CD4-positive, alpha-beta T cell treated with Interleukin-17A for 1 hour (primary cell): ENCODE measurements around the gene TGFBR3.

Experiments used
- DNase-seq: peaks from one replicate; pipeline ENCODE4 v3.0.0-alpha.2; 2020

Gene TGFBR3

GRCh38 chr1:91885716-91886506 is at the start of gene TGFBR3:
Gene TGFBR3 (minus strand): TSS chr1:91886151. CDS start chr1:91861531, 24,620 bp downstream.
- DNase-seq = peak; percentile 83

GRCh38 chr1:91929250-91929649 is 43.3 kb upstream of the TGFBR3 start:
- DNase-seq = no peak

GRCh38 chr1:91928026-91928425 is 42.1 kb upstream of the TGFBR3 start:
- DNase-seq = no peak

GRCh38 chr1:91925644-91926435 is 39.9 kb upstream of the TGFBR3 start:
- no peak for DNase-seq

GRCh38 chr1:91924146-91924545 is 38.2 kb upstream of the TGFBR3 start:
- DNase-seq = no peak

- DNase-seq = no peak
These were observed 34.0 kb upstream of the TGFBR3 start for GRCh38 chr1:91919962-91920361.

GRCh38 chr1:91916811-91917460 is 31.0 kb upstream of the TGFBR3 start:
- no peak for DNase-seq

GRCh38 chr1:91916046-91916445 is 30.1 kb upstream of the TGFBR3 start:
- no peak for DNase-seq

- no peak for DNase-seq
These were observed 27.1 kb upstream of the TGFBR3 start for GRCh38 chr1:91913018-91913417.

GRCh38 chr1:91912266-91912665 is 26.3 kb upstream of the TGFBR3 start:
- no peak for DNase-seq

- no peak for DNase-seq
These were observed 15.3 kb upstream of the TGFBR3 start for GRCh38 chr1:91901231-91901630.

GRCh38 chr1:91900562-91900961 is 14.6 kb upstream of the TGFBR3 start:
- DNase-seq = no peak

GRCh38 chr1:91897016-91897415 is 11.1 kb upstream of the TGFBR3 start:
- no peak for DNase-seq

GRCh38 chr1:91895832-91896556 is 10.0 kb upstream of the TGFBR3 start:
- DNase-seq = no peak

- DNase-seq = no peak
These were observed 8.2 kb upstream of the TGFBR3 start for GRCh38 chr1:91894036-91894761.

GRCh38 chr1:91891969-91892368 is 6.0 kb upstream of the TGFBR3 start:
- DNase-seq = peak; percentile 15

GRCh38 chr1:91891454-91891853 is 5.5 kb upstream of the TGFBR3 start:
- DNase-seq = no peak

GRCh38 chr1:91889717-91890459 is 3.9 kb upstream of the TGFBR3 start:
- DNase-seq = peak; percentile 42

GRCh38 chr1:91885213-91885715 is 687 bp downstream of the TGFBR3 start:
- peak; percentile 35 for DNase-seq

- DNase-seq = peak; percentile 32
These were observed 1.3 kb downstream of the TGFBR3 start for GRCh38 chr1:91884459-91885212.
